ENCODE results near the gene TSPAN15. TPM values are rescaled to one million over a fixed set of nuclear protein-coding genes. Genes with fewer than 3 reads are reported as not detected.

The TSPAN15 gene
- total RNA-seq, 1 experiment from 2014 or later: 212 TPM

DNA sequence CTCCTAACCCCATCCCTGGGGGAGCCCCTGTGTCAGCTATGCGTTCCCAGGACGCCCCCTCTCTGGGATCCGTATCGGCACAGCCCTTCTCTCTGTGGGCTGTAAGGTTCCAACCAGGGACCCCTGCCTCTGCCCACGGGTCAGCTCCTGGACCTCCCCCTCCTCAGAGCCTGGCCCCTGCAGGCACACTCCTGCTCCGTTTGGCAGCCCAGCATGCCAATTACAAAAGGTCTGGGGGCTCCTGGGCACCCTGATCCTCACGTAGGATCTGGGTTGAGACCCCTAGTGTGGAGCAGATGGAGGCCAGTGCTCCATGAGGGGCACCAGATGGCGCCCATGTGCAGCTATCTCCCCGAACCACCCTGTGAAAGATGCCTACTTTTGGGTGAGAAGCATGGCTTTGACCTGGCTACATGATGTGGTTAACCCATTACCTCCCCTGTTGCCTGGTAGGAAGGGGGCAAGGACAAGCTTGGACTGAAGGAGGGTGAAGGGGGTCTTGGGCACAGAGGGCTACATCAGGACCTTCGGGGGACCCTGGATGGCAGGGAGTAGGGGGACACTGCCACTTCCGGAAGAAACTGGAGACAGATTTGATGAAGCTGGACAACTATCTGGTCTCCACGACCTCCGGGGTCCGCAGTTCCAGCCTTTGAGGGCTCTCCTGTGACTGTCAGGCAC lies 43.5 kb upstream of the TSPAN15 start:
- peaks cover 30% of the 10 kb centered on the region for H3K4me1 ChIP-seq (ENCODE audit: insufficient read depth, low read length)
- H3K27ac ChIP-seq (ENCODE audit: low read length): no peak overlapping the region
- H3K36me3 ChIP-seq (ENCODE audit: low read depth, low read length): peaks cover 11% of the 10 kb centered on the region
- ChIA-PET POLR2A (ENCODE audit: unreplicated experiment) (interaction anchor here (0.5 to 0.6 kb wide), 4 partner anchors 42 to 1076 kb away, joined by 3 to 8 read pairs (median 6); partner anchors contain the start of gene HNRNPH3), CTCF (interaction anchor here (0.6 to 2.2 kb wide), 29 partner anchors 10 to 971 kb away, joined by 3 to 18 read pairs (median 4); no protein-coding TSS in a partner anchor)
- peak overlapping the region; percentile 77 for H2AFZ ChIP-seq (ENCODE audit: low read length)
- DNase-seq: peak; percentile 65
- no peaks in the 10 kb centered on the region for H3K9me3 ChIP-seq (ENCODE audit: low read length)
- H3F3A ChIP-seq (ENCODE audit: low read length, unreplicated experiment): no peaks in the 10 kb centered on the region
- H4K20me1 ChIP-seq (ENCODE audit: low read length): no peaks in the 10 kb centered on the region
- H3K79me2 ChIP-seq (ENCODE audit: low read length): no peaks in the 10 kb centered on the region
- H3K9me2 ChIP-seq (replicated peaks; ENCODE audit: low read length): no peaks in the 10 kb centered on the region
- H3K4me2 ChIP-seq (ENCODE audit: low read length): peak overlapping the region; percentile 73
- no peak overlapping the region; the same call in 1 of the 2 replicates for H3K4me3 ChIP-seq (ENCODE audit: low read length)
- TF ChIP-seq EZH2 (IDR thresholded peaks at IDR 0.05; ENCODE audit: low read length, unreplicated experiment) (no peak), EZH2phosphoT487 (IDR thresholded peaks at IDR 0.05; ENCODE audit: borderline replicate concordance, low read length) (no peak)
- TF ChIP-seq, protein P1, sequence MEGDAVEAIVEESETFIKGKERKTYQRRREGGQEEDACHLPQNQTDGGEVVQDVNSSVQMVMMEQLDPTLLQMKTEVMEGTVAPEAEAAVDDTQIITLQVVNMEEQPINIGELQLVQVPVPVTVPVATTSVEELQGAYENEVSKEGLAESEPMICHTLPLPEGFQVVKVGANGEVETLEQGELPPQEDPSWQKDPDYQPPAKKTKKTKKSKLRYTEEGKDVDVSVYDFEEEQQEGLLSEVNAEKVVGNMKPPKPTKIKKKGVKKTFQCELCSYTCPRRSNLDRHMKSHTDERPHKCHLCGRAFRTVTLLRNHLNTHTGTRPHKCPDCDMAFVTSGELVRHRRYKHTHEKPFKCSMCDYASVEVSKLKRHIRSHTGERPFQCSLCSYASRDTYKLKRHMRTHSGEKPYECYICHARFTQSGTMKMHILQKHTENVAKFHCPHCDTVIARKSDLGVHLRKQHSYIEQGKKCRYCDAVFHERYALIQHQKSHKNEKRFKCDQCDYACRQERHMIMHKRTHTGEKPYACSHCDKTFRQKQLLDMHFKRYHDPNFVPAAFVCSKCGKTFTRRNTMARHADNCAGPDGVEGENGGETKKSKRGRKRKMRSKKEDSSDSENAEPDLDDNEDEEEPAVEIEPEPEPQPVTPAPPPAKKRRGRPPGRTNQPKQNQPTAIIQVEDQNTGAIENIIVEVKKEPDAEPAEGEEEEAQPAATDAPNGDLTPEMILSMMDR (conservative IDR thresholded peaks at IDR 0.05; ENCODE audit: low read depth, low read length): peak; percentile 93
- peak; percentile 15; the same call in 1 of the 2 replicates for ATAC-seq
- no peaks in the 10 kb centered on the region for H3K27me3 ChIP-seq (ENCODE audit: low read length)
- BruUV-seq (replicated peaks): no TSS peak
- intact Hi-C loops (cut with micrococcal nuclease): loop anchor here (1.0 to 5.0 kb wide), 4 partner anchors 39 to 232 kb away; no protein-coding TSS in a partner anchor
- peak overlapping the region; percentile 44; the same call in 1 of the 2 replicates for H3K9ac ChIP-seq (ENCODE audit: low read length)

DNA sequence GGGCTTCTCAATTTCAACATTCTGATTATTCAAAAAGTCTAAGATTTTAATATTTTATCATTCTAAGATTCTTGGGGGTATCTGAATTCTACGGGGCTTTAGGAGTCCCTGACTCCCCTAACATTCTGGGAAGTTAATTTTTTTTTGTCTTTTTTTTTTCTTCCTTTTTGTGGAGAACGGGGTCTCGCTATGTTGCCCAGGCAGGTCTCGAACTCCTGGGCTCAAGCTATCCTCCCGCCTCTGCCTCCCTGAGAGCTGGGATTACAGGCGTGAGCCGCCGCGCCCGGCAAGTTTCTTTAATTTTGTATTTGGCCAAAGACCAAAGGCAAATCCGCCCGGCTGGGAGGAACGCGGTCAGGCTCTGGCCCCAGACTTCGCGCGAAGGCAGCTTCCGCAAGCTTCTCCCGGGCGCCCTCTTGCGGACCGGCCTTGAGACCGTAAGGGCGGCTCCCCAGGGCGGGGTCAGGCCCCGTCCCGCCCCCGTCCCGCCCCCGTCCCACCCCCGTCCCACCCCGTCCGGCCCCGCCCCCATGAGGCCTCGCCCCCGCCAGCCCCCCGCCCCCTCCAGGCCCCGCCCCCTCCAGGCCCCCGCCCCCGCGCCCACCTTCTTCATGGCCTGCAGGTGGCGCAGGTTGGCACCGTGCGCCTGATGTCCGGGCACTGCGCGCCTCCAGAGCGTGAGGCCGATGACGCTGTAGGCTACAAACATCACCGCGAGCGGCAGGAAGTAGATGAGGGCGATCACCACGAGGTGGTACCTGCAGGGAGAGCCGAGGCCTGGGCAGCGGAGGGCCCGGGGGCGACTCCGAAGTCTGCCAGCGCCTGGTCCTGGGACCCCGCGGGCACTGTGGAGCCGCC lies 42.7 kb upstream of the TSPAN15 start:
- peak overlapping the region; percentile 60 for H3K9ac ChIP-seq (ENCODE audit: low read length)
- H3K27me3 ChIP-seq (ENCODE audit: low read length): no peaks in the 10 kb centered on the region
- no TSS peak for BruUV-seq (replicated peaks)
- peak overlapping the region; percentile 28 for H3K27ac ChIP-seq (ENCODE audit: low read length)
- peak overlapping the region; percentile 87 for H2AFZ ChIP-seq (ENCODE audit: low read length)
- intact Hi-C loops (cut with micrococcal nuclease): loop anchor here (1.0 to 5.0 kb wide), 3 partner anchors 38 to 171 kb away; no protein-coding TSS in a partner anchor
- H3K4me2 ChIP-seq (ENCODE audit: low read length): peak overlapping the region; percentile 73
- no peaks in the 10 kb centered on the region for H3K79me2 ChIP-seq (ENCODE audit: low read length)
- H3K36me3 ChIP-seq (ENCODE audit: low read depth, low read length): peaks cover 6% of the 10 kb centered on the region
- ATAC-seq (peak; percentile 82), DNase-seq (peak; percentile 99)
- H3K4me3 ChIP-seq (ENCODE audit: low read length): peak overlapping the region; percentile 42; the same call in 1 of the 2 replicates
- H3K4me1 ChIP-seq (ENCODE audit: insufficient read depth, low read length): peaks cover 30% of the 10 kb centered on the region
- ChIA-PET CTCF (interaction anchor here (0.6 to 2.2 kb wide), 29 partner anchors 11 to 970 kb away, joined by 3 to 18 read pairs (median 4); no protein-coding TSS in a partner anchor), POLR2A (ENCODE audit: unreplicated experiment) (interaction anchor here (0.5 to 0.6 kb wide), 4 partner anchors 41 to 1076 kb away, joined by 3 to 8 read pairs (median 6); partner anchors contain the start of gene HNRNPH3)
- no peaks in the 10 kb centered on the region for H4K20me1 ChIP-seq (ENCODE audit: low read length)
- H3F3A ChIP-seq (ENCODE audit: low read length, unreplicated experiment): no peaks in the 10 kb centered on the region
- no peaks in the 10 kb centered on the region for H3K9me2 ChIP-seq (replicated peaks; ENCODE audit: low read length)
- no peaks in the 10 kb centered on the region for H3K9me3 ChIP-seq (ENCODE audit: low read length)
- TF ChIP-seq EZH2phosphoT487 (IDR thresholded peaks at IDR 0.05; ENCODE audit: borderline replicate concordance, low read length): no peak
- TF ChIP-seq, protein P1 (conservative IDR thresholded peaks at IDR 0.05; ENCODE audit: low read depth, low read length): peak; percentile 61

All from PC-3 (cell line).